ENCODE data around the gene EDN1.

The EDN1 gene

DNA sequence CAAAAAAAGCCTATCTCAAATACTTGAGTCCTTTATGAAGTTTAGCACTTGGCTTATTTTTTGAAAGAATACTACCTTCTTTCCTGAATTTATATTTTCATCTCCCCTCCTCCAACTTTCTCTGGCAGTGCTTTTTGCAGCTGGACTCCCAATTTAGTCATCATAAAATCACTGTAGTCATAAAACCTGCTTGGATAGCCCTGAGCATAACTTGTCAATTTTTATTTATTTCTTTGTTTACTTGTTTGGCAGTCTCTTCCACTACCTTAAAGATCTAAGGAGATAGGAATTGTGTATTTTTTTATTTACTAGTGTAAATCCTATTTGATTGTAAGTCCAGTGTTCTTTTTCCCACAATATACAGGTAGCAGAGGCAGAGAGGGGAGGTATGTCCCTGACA, 11.2 kb upstream of the EDN1 start:
- TF ChIP-seq, protein P1, sequence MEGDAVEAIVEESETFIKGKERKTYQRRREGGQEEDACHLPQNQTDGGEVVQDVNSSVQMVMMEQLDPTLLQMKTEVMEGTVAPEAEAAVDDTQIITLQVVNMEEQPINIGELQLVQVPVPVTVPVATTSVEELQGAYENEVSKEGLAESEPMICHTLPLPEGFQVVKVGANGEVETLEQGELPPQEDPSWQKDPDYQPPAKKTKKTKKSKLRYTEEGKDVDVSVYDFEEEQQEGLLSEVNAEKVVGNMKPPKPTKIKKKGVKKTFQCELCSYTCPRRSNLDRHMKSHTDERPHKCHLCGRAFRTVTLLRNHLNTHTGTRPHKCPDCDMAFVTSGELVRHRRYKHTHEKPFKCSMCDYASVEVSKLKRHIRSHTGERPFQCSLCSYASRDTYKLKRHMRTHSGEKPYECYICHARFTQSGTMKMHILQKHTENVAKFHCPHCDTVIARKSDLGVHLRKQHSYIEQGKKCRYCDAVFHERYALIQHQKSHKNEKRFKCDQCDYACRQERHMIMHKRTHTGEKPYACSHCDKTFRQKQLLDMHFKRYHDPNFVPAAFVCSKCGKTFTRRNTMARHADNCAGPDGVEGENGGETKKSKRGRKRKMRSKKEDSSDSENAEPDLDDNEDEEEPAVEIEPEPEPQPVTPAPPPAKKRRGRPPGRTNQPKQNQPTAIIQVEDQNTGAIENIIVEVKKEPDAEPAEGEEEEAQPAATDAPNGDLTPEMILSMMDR (IDR thresholded peaks at IDR 0.05; ENCODE audit: low read depth, low read length, missing control alignments): no peak
- no peak overlapping the region for H3K4me3 ChIP-seq (replicated peaks; ENCODE audit: low read depth, low read length)
- no peak for DNase-seq (ENCODE audit: extremely low read depth, low read depth)

DNA sequence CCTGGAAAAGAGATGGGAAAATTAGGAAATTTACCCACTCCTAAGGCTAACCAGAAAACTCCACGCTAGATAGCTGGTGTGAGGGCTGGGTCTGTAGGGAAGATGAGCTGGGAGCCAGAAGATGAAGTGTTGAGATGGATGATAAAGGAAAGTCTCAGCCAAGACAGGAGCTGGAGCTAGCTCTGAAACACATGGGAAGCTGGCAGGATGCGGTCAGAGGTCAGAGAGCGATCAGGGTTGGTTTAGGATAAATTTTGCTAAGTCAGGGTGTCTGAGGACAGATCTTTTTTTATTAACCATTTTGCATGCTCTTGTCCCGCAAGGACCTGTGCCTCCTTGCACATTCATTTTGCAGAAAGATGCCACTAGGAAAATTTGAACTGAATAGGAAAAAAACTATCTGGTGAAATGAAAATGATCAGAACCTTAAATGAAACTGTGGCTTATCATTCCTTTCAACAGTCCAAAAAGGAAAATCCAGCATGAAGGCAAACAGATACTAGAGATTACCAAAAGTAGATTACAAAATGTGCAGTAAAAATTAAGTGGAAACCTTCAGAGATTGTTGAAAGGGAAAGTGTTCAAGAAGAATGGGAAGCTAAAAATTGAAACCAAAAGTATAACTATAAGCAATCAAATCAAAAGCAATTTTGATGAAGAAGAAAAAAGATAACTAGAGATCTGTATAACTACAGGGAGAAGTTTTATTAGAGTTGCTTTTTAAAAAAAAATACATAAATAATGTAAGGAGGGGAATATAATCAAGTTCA, 10.7 kb upstream of the EDN1 start:
- DNase-seq (ENCODE audit: extremely low read depth, low read depth): no peak
- H3K4me3 ChIP-seq (replicated peaks; ENCODE audit: low read depth, low read length): no peak overlapping the region
- TF ChIP-seq, protein P1 (IDR thresholded peaks at IDR 0.05; ENCODE audit: low read depth, low read length, missing control alignments): no peak

DNA sequence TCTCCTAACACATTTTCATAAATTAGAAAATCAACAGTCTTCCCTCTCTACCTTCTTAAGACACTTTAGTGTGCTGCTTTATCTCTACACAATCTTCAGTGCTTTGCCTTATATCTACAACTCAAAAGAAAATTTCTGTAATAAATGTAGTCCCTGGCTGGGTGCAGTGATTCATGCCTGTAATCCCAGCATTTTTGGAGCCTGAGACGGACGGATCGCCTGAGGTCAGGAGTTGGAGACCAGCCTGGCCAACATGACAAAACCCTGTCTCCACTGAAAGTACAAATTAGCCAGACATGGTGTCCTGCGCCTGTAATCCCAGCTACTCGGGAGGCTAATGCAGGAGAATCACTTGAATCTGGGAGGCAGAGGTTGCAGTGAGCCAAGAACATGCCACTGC, 9.7 kb upstream of the EDN1 start:
- TF ChIP-seq, protein P1 (IDR thresholded peaks at IDR 0.05; ENCODE audit: low read depth, low read length, missing control alignments): no peak
- no peak overlapping the region for H3K4me3 ChIP-seq (replicated peaks; ENCODE audit: low read depth, low read length)
- DNase-seq (ENCODE audit: extremely low read depth, low read depth): no peak

GRCh38 chr6:12280902-12281301, 9.3 kb upstream of the EDN1 start:
- TF ChIP-seq, protein P1 (IDR thresholded peaks at IDR 0.05; ENCODE audit: low read depth, low read length, missing control alignments): no peak
- DNase-seq (ENCODE audit: extremely low read depth, low read depth): no peak
- H3K4me3 ChIP-seq (replicated peaks; ENCODE audit: low read depth, low read length): no peak overlapping the region

- TF ChIP-seq, protein P1 (IDR thresholded peaks at IDR 0.05; ENCODE audit: low read depth, low read length, missing control alignments): no peak
- no peak for DNase-seq (ENCODE audit: extremely low read depth, low read depth)
- no peak overlapping the region for H3K4me3 ChIP-seq (replicated peaks; ENCODE audit: low read depth, low read length)
Measured at GRCh38 chr6:12283904-12284303, 6.3 kb upstream of the EDN1 start.

GRCh38 chr6:12286373-12287110, 3.6 kb upstream of the EDN1 start:
- TF ChIP-seq, protein P1 (IDR thresholded peaks at IDR 0.05; ENCODE audit: low read depth, low read length, missing control alignments): no peak
- H3K4me3 ChIP-seq (replicated peaks; ENCODE audit: low read depth, low read length): no peak overlapping the region
- DNase-seq (ENCODE audit: extremely low read depth, low read depth): no peak
